HUES64 (cell line): Measurements from ENCODE around the gene DNAH1.
A peak's percentile ranks its signal among the peaks of the same experiment; 100 is the strongest.

Experiments used
- H3K27ac ChIP-seq: 2 replicates; pipeline ENCODE4 v1.7.0; 2013; ENCODE audit warnings: low read depth, low read length, inconsistent platforms
- H3K27me3 ChIP-seq: 2 replicates; pipeline ENCODE4 v1.6.1; 2013; ENCODE audit warnings: mild to moderate bottlenecking, low read length; ENCODE audit not compliant: insufficient read depth
- H3K36me3 ChIP-seq: 2 replicates; pipeline ENCODE4 v1.6.1; 2013; ENCODE audit warnings: mild to moderate bottlenecking, low read length; ENCODE audit not compliant: insufficient read depth
- H3K4me1 ChIP-seq: 2 replicates; pipeline ENCODE4 v1.6.1; 2013; ENCODE audit warnings: mild to moderate bottlenecking, low read length, moderate library complexity; ENCODE audit not compliant: insufficient read depth
- H3K4me3 ChIP-seq: 2 replicates; pipeline ENCODE4 v1.5.1; 2013; ENCODE audit warnings: mild to moderate bottlenecking, low read length, moderate library complexity
- H3K9ac ChIP-seq: 2 replicates; pipeline ENCODE4 v1.6.1; 2013; ENCODE audit warnings: mild to moderate bottlenecking, low read depth, low read length
- H3K9me3 ChIP-seq: 2 replicates; pipeline ENCODE4 v1.6.1; 2013; ENCODE audit warnings: low read depth, low read length; ENCODE audit not compliant: insufficient read depth
- WGBS: fragments of 150-250, 120-280 bp; methylation state at CpG from one replicate; pipeline ENCODE4 v1.1.7; 2013; ENCODE audit warnings: missing lambda C conversion rate; 5-methylcytosine and 5-hydroxymethylcytosine counted together

DNAH1 gene

GRCh38 chr3:52299879-52300611 lies 16.1 kb upstream of the DNAH1 start:
- 24% methylated on average over 9 of the region's 14 CpGs for WGBS
- no peak overlapping the region for H3K9ac ChIP-seq

GRCh38 chr3:52302426-52303145 lies 13.5 kb upstream of the DNAH1 start:
- Histone ChIP-seq H3K4me1 (peaks cover 21% of the 10 kb centered on the region), H3K9me3 (no peaks in the 10 kb centered on the region), H3K9ac (no peak overlapping the region), H3K27ac (no peak overlapping the region), H3K27me3 (no peaks in the 10 kb centered on the region), H3K36me3 (no peaks in the 10 kb centered on the region), H3K4me3 (no peak overlapping the region)
- WGBS = 82% methylated on average over 12 of the region's 12 CpGs

More at GRCh38 chr3:52299879-52300611, 16.1 kb upstream of the DNAH1 start:
- Histone ChIP-seq H3K27ac (no peak overlapping the region), H3K4me3 (peak overlapping the region; percentile 44), H3K27me3 (no peaks in the 10 kb centered on the region), H3K4me1 (peaks cover 21% of the 10 kb centered on the region), H3K9me3 (no peaks in the 10 kb centered on the region), H3K36me3 (no peaks in the 10 kb centered on the region)

DNA sequence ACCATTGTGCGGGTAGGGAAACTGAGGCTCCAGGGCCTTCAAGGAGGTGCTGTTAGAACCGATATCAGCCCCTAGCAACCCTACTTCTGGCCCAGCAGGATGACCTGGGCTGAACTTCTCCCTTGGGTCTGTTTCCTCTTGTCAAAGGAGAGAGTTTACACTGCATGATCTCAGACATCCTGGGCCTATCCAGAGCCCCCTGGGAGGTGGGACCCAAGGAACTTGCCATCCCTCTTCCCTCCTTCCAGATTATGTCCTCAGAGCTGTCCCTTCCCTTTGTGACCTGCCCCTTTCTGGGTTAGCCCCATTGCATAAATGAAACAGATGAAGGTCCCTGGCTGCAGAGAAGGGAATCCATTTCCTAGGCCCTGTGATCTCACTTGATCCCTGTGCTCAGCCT lies 12.3 kb upstream of the DNAH1 start:
- Histone ChIP-seq H3K4me3 (no peak overlapping the region), H3K4me1 (peaks cover 13% of the 10 kb centered on the region), H3K9ac (no peak overlapping the region), H3K9me3 (no peaks in the 10 kb centered on the region), H3K27ac (no peak overlapping the region), H3K27me3 (no peaks in the 10 kb centered on the region), H3K36me3 (no peaks in the 10 kb centered on the region)
- WGBS = 86% methylated on average over 2 of the region's 2 CpGs

- no peak overlapping the region for H3K9ac ChIP-seq
- no peaks in the 10 kb centered on the region for H3K4me1 ChIP-seq
- no peak overlapping the region for H3K27ac ChIP-seq
- no peak overlapping the region for H3K4me3 ChIP-seq
- 88% methylated on average over 5 of the region's 5 CpGs for WGBS
- H3K27me3 ChIP-seq = no peaks in the 10 kb centered on the region
- no peaks in the 10 kb centered on the region for H3K36me3 ChIP-seq
- H3K9me3 ChIP-seq = no peaks in the 10 kb centered on the region
These were observed 10.2 kb upstream of the DNAH1 start for GRCh38 chr3:52305926-52306325.

DNA sequence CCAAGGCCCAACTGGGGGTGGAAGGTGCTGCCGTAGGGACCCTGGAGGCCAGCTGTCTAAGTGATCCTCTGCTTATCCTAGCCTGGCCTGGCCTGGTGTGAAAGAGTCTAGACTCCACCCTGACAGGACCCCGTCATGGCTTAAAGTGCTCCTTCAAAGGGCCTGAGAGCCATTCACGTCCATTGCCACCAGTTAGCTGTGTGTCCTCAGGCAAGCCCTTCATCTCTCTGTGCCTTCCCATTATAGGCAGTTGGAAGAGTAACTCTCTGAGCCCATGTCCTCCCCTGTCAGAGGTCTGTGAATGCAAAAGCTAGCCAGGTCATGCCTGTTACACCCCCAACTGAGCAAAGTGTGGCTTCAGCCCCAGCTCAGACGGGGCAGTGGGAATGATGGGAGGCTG lies 9.1 kb upstream of the DNAH1 start:
- no peaks in the 10 kb centered on the region for H3K36me3 ChIP-seq
- WGBS = 78% methylated on average over 4 of the region's 4 CpGs

DNA sequence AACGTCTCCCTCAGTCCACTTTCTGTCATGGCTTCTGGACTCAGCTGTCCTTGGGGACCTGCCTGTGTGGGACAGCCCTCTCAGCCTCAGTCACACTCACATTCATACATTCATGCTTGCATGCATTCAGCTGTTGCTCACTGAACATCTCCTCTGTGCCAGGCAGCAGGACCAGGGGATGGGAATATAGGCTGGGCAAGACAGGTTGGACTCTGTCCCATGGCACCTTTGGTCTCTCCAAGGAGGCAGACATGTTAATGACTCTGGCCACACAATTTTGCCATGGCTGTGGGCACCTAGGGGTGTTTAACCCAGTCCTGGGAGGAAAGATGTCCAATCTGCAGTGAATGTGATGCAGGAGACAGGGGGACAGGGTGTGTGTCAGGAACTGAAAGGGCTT lies 7.8 kb upstream of the DNAH1 start:
- H3K4me3 ChIP-seq = no peak overlapping the region
- no peak overlapping the region for H3K27ac ChIP-seq
- no peaks in the 10 kb centered on the region for H3K27me3 ChIP-seq
- no peaks in the 10 kb centered on the region for H3K4me1 ChIP-seq
- H3K9me3 ChIP-seq = no peaks in the 10 kb centered on the region
- 68% methylated on average over 1 of the region's 1 CpG for WGBS
- H3K36me3 ChIP-seq = no peaks in the 10 kb centered on the region
- H3K9ac ChIP-seq = no peak overlapping the region

More for the DNA sequence above, 9.1 kb upstream of the DNAH1 start:
- Histone ChIP-seq H3K4me3 (no peak overlapping the region), H3K27ac (no peak overlapping the region), H3K9me3 (no peaks in the 10 kb centered on the region), H3K4me1 (no peaks in the 10 kb centered on the region), H3K27me3 (no peaks in the 10 kb centered on the region), H3K9ac (no peak overlapping the region)

DNA sequence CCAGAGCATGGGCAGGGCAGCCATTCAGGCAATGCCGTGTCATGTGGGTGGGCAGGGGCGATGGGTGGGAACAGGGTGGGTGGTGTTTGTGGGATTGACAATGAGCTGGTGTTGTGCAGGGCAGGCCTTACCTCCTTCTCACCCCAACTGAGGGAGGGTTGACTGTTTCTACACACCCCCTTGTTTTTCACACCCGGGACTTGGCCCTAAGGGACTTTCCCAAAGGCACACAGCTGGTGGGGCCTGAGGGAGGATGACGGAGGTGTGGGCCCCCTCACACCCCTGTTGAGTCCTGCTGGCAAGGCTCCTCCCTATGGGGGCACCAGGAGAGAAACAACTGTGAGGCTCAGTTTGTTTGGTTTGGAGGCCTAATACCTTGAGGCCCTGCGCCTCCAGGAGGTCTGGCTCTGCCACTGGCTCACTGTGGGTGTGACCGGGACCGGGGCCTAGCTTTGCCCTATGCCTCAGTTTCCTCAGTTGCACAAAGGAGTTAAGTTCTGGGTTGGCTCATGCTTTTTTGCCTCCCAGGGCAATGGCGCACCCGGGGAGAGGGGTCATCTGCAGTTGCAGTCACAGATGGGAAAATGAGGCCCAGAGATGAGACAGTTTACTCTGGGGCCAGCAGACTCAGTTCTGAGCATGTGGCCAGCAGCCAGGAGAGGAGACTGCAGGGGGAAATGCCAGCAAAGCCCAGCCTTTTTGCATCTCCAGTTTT lies 5.1 kb upstream of the DNAH1 start:
- no peak overlapping the region for H3K27ac ChIP-seq
- 85% methylated on average over 9 of the region's 9 CpGs for WGBS

GRCh38 chr3:52311576-52312119 lies 4.5 kb upstream of the DNAH1 start:
- no peak overlapping the region for H3K27ac ChIP-seq
- H3K27me3 ChIP-seq = no peaks in the 10 kb centered on the region
- no peaks in the 10 kb centered on the region; the same call in 1 of the 2 replicates for H3K4me1 ChIP-seq
- no peak overlapping the region for H3K4me3 ChIP-seq
- H3K9ac ChIP-seq = no peak overlapping the region
- H3K36me3 ChIP-seq = no peaks in the 10 kb centered on the region
- H3K9me3 ChIP-seq = no peaks in the 10 kb centered on the region
- 80% methylated on average over 9 of the region's 9 CpGs for WGBS

More for the DNA sequence above, 5.1 kb upstream of the DNAH1 start:
- H3K4me1 ChIP-seq = no peaks in the 10 kb centered on the region; the same call in 1 of the 2 replicates
- H3K9ac ChIP-seq = no peak overlapping the region
- no peaks in the 10 kb centered on the region for H3K27me3 ChIP-seq
- no peaks in the 10 kb centered on the region for H3K36me3 ChIP-seq
- no peaks in the 10 kb centered on the region for H3K9me3 ChIP-seq
- H3K4me3 ChIP-seq = no peak overlapping the region

DNA sequence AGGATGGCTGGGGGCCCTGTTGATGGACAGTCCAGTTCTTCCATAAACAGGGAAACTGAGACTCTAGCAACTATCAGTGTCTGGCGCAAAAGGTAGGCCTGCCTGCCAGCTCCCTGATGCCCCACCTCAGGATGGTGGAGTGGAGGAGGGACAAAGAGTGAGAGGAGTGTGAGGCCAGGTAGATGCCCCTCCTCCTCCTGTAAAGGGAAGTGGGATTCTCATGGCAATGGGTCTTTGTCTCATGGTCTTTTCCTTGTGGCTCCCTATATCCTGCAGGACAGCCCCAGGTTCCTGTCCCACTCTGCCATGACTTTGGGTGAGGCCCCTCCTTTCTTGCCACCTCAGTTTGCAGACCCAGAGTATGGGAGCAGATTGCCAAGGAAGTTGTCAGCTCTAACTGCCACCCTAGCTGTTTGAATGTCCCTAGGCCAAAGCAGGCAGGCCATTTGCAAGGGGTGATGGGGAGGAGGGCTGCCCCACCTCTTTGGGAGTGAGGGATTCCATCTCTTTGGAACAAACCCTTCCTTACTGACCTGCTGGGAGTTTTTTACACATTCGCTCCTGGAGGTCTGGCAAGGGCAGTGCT lies 2.8 kb upstream of the DNAH1 start:
- Histone ChIP-seq H3K9ac (no peak overlapping the region), H3K4me3 (no peak overlapping the region)

GRCh38 chr3:52313774-52314188 lies 2.3 kb upstream of the DNAH1 start:
- Histone ChIP-seq H3K36me3 (no peaks in the 10 kb centered on the region), H3K9ac (no peak overlapping the region), H3K4me1 (no peaks in the 10 kb centered on the region; the same call in 1 of the 2 replicates), H3K4me3 (no peak overlapping the region), H3K27ac (no peak overlapping the region), H3K9me3 (no peaks in the 10 kb centered on the region), H3K27me3 (peaks cover 11% of the 10 kb centered on the region)
- WGBS = 62% methylated on average over 4 of the region's 4 CpGs

More for the DNA sequence above, 2.8 kb upstream of the DNAH1 start:
- peaks cover 6% of the 10 kb centered on the region for H3K27me3 ChIP-seq
- no peaks in the 10 kb centered on the region for H3K36me3 ChIP-seq
- no peaks in the 10 kb centered on the region; the same call in 1 of the 2 replicates for H3K4me1 ChIP-seq
- 100% methylated on average over 1 of the region's 2 CpGs for WGBS
- H3K27ac ChIP-seq = no peak overlapping the region
- no peaks in the 10 kb centered on the region for H3K9me3 ChIP-seq
